Measurements from ENCODE around the gene TGM5.

- no peak for TF ChIP-seq CTCF (IDR thresholded peaks at IDR 0.05)
- TF ChIP-seq POLR2A (IDR thresholded peaks at IDR 0.05) = no peak
Measured at GRCh38 chr15:43277231-43277823, 10.6 kb upstream of the TGM5 start.

All from heart left ventricle (tissue), 13 donors.